SK-N-MC (cell line): Measurements from ENCODE around the gene HARS2.

Experiments
- EZH2 ChIP-seq: fragments of 200-600 bp; sonication (generic); IDR thresholded peaks from one replicate; pipeline ENCODE4 v1.6.1; 2017; ENCODE audit warnings: antibody characterized with exemption
- FOXP2 ChIP-seq: optimal IDR thresholded peaks from 2 replicates; pipeline ENCODE3; 2011; ENCODE audit warnings: mild to moderate bottlenecking, moderate library complexity; ENCODE audit not compliant: insufficient read depth; ENCODE audit errors: extremely low read length, control extremely low read depth
- POLR2AphosphoS5 ChIP-seq: IDR thresholded peaks from 2 replicates; pipeline ENCODE4 v1.6.1; 2012; ENCODE audit warnings: mild to moderate bottlenecking, low read depth, low read length, borderline replicate concordance

DNA sequence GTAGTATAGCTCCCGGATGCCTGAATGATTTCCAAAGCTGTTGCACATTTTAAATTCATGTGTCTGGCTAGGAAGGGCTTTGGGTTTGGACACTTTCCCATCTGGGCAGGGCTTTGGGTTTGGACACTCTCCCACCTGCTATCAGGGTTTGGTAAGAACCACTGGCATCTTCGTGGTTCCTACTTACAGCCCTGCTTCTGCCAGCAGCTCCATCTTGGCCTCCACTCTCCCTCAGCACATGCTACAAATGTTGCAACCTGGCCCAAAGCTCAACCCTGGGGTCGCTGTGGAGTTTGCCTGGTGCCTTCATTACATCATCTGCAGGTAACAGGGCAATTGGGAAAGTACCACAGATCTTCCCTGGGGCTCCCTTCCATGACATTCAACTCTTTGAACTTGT, 48.5 kb upstream of the HARS2 start:
- TF ChIP-seq EZH2 (no peak), POLR2AphosphoS5 (no peak), FOXP2 (no peak)
